ENCODE results near the gene CD1C. TPM values are rescaled to one million over a fixed set of nuclear protein-coding genes. Genes with fewer than 3 reads are reported as not detected.
"Not testable (repeated sequence)": the region's sequence is repeated elsewhere in the genome, so short reads cannot be mapped to it uniquely, and the experiment has no call there.

Gene CD1C
- total and polyA plus RNA-seq, 7 donors = 0.06 to 0.47 (median 0.17) TPM; not detected in 3

- intact Hi-C loops (cut with DNase I) = no loop called here
- no peaks in the 10 kb centered on the region for H3K9me3 ChIP-seq
- no peak for TF ChIP-seq CTCF (IDR thresholded peaks at IDR 0.05)
- ATAC-seq (no peak), DNase-seq (no peak)
- no peak overlapping the region for H3K27ac ChIP-seq
- H3K4me1 ChIP-seq = no peaks in the 10 kb centered on the region
- no peak overlapping the region for H3K4me3 ChIP-seq
- H3K36me3 ChIP-seq (ENCODE audit: insufficient read depth in 1 of 2, low read depth in 1 of 2) = no peaks in the 10 kb centered on the region
- H3K27me3 ChIP-seq (ENCODE audit: insufficient read depth in 3 of 3, low read length in 2 of 3) = peaks cover 0 to 4% (median 3%) of the 10 kb centered on the region in 3 donors
- 58 to 62% (median 59%) methylated on average over 2 of the region's 2 CpGs for WGBS, 3 donors
Measured at GRCh38 chr1:158251163-158251562, 38.6 kb upstream of the CD1C start.

- no peak overlapping the region for H3K4me3 ChIP-seq
- ATAC-seq (no peak), DNase-seq (no peak)
- no peaks in the 10 kb centered on the region for H3K4me1 ChIP-seq
- TF ChIP-seq CTCF (IDR thresholded peaks at IDR 0.05) = no peak
- no peaks in the 10 kb centered on the region for H3K9me3 ChIP-seq
- no peak overlapping the region for H3K27ac ChIP-seq
- intact Hi-C loops (cut with DNase I) = no loop called here
- peaks cover 0 to 4% (median under 1%) of the 10 kb centered on the region in 3 donors for H3K27me3 ChIP-seq (ENCODE audit: insufficient read depth in 3 of 3, low read length in 2 of 3)
- H3K36me3 ChIP-seq (ENCODE audit: insufficient read depth in 1 of 2, low read depth in 1 of 2) = no peaks in the 10 kb centered on the region
Measured at GRCh38 chr1:158255656-158256055, 34.1 kb upstream of the CD1C start.

DNA sequence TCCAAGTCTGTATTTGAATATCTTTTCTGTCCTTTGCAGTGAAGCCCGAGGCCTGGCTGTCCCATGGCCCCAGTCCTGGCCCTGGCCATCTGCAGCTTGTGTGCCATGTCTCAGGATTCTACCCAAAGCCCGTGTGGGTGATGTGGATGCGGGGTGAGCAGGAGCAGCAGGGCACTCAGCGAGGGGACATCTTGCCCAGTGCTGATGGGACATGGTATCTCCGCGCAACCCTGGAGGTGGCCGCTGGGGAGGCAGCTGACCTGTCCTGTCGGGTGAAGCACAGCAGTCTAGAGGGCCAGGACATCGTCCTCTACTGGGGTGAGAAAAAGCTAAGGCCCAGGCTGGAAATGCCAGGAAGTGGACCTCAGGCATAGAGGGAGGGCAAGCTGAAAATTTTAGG lies 33.0 kb upstream of the CD1C start:
- 82 to 89% (median 88%) methylated on average over 9 of the region's 9 CpGs for WGBS, 3 donors
- not testable (repeated sequence) for DNase-seq

DNA sequence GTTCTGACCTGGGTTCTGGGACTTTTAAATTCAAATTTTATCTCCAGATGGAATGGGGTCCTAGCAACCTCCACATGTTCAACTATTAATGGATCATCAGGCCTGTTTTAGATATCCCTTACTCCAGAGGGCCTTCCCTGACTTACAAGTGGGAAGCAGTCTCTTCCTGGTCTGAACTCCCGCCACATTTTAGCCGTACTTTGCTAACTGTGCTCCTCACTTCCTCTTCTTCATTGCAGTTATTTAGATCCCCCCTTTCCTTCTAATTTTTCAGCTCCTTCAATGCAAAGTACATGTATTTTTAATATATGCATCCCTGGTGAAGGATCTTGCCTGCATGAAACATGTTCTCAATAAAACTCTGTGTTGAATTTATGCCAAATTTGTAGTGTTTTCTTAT lies 31.8 kb upstream of the CD1C start:
- Histone ChIP-seq H3K4me1 (no peaks in the 10 kb centered on the region), H3K4me3 (no peak overlapping the region), H3K9me3 (no peaks in the 10 kb centered on the region), H3K27me3 (ENCODE audit: insufficient read depth in 3 of 3, low read length in 2 of 3) (peaks cover 0 to 4% (median 0%) of the 10 kb centered on the region in 3 donors), H3K36me3 (ENCODE audit: insufficient read depth in 1 of 2, low read depth in 1 of 2) (no peaks in the 10 kb centered on the region), H3K27ac (no peak overlapping the region)
- TF ChIP-seq CTCF (IDR thresholded peaks at IDR 0.05) = no peak
- DNase-seq (no peak), ATAC-seq (no peak)
- WGBS, 3 donors = 41 to 50% (median 46%) methylated on average over 2 of the region's 2 CpGs
- intact Hi-C loops (cut with DNase I) = no loop called here

More for the DNA sequence above, 33.0 kb upstream of the CD1C start:
- H3K27me3 ChIP-seq (ENCODE audit: insufficient read depth in 3 of 3, low read length in 2 of 3); H3K4me3 ChIP-seq; H3K27ac ChIP-seq; intact Hi-C loops (cut with DNase I); H3K9me3 ChIP-seq; H3K4me1 ChIP-seq; H3K36me3 ChIP-seq (ENCODE audit: insufficient read depth in 1 of 2, low read depth in 1 of 2); ATAC-seq: not testable (repeated sequence)

DNA sequence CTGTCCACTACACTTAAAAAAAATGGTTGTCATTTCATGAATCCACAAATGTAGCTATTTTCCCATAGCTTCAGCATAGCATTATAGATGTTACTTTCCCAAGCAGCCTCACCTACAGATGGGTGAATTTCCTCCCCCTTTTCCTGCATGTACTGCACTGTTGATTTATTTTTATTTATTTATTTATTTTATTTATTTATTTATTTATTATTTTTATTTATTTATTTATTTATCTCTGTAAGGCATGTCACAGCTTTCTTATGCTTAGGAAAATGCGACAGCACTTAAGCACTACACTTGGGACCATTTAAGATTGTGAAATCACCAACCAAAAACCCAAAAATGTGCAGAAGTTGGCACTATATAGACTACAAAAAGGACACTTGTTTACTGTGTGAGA lies 30.6 kb upstream of the CD1C start:
- Histone ChIP-seq H3K27ac (no peak overlapping the region), H3K27me3 (ENCODE audit: insufficient read depth in 3 of 3, low read length in 2 of 3) (peaks cover 0 to 4% (median 0%) of the 10 kb centered on the region in 3 donors), H3K4me1 (no peaks in the 10 kb centered on the region), H3K36me3 (ENCODE audit: insufficient read depth in 1 of 2, low read depth in 1 of 2) (no peaks in the 10 kb centered on the region), H3K4me3 (no peak overlapping the region), H3K9me3 (no peaks in the 10 kb centered on the region)
- intact Hi-C loops (cut with DNase I) = no loop called here
- DNase-seq (no peak), ATAC-seq (no peak)
- 85 to 97% (median 85%) methylated on average over 1 of the region's 1 CpG for WGBS, 3 donors
- TF ChIP-seq CTCF (IDR thresholded peaks at IDR 0.05) = no peak

Data from psoas muscle (tissue), 8 donors.